Left lung (tissue), 14 donors: Measurements from ENCODE around the gene AQP3. TPM values are rescaled to one million over a fixed set of nuclear protein-coding genes. Genes with fewer than 3 reads are reported as not detected.
"Not testable (repeated sequence)": the region's sequence is repeated elsewhere in the genome, so short reads cannot be mapped to it uniquely, and the experiment has no call there.

ENCODE experiments used
- ATAC-seq: fragments of 200-7000 bp; cut with Tn5 transposase; one replicate; pipeline ENCODE4 v1.9.1; 2020; ENCODE audit warnings: moderate library complexity
- DNase-seq, 4 donors: peaks; one replicate each; pipeline ENCODE4 v3.0.0-alpha.2; 2013 to 2020
- H3K27ac ChIP-seq, 2 donors: fragments of 200-600 bp; sonication (generic) in 1 of 2; one replicate each; pipeline versions ENCODE4 v1.5.0 to v1.8.0; 2020 to 2021
- H3K27me3 ChIP-seq, 2 donors: fragments of 200-600 bp; sonication (generic) in 1 of 2; one replicate each; pipeline versions ENCODE4 v1.5.0 to v1.8.0; 2020 to 2021
- H3K36me3 ChIP-seq, 2 donors: fragments of 200-600 bp; sonication (generic) in 1 of 2; one replicate each; pipeline versions ENCODE4 v1.5.0 to v1.8.0; 2020 to 2021
- H3K4me1 ChIP-seq, 2 donors: fragments of 200-600 bp; one replicate each; pipeline ENCODE4 v1.8.0; 2021
- H3K4me3 ChIP-seq, 2 donors: fragments of 200-600 bp; sonication (generic) in 1 of 2; one replicate each; pipeline versions ENCODE4 v1.5.0 to v1.8.0; 2020 to 2021; ENCODE audit warnings: mild to moderate bottlenecking in 1 of 2
- H3K9me3 ChIP-seq, 2 donors: fragments of 200-600 bp; sonication (generic) in 1 of 2; one replicate each; pipeline versions ENCODE4 v1.5.0 to v1.8.0; 2020 to 2021
- intact Hi-C, 2 donors: fragments of 100-400 bp; cut with DNase I; formaldehyde crosslinking; loops; one replicate each; pipeline versions ENCODE4 v1.11.2 to v1.14.2; 2022
- long read RNA-seq, 12 donors: library from polyadenylated mRNA in 2 of 12; unstranded in 2 of 12; transcript quantifications; one replicate each; pipeline ENCODE4 v2.0.0 and lab custom pipeline, GENCODE V29; 2019 to 2026
- polyA plus RNA-seq, 6 donors: library from polyadenylated mRNA; unstranded; fragments of 120-200 nt; gene quantifications; one replicate each; pipeline ENCODE4 v1.2.1, GENCODE V29; 2013; ENCODE audit not compliant: insufficient read length in 6 of 6
- total RNA-seq, 2 donors: library from RNA; stranded (reverse); fragmentation: NEBNext Ultra II Directional; extraction: Animal tissue kit (Norgen Biotek cat#: 25700); gene quantifications; one replicate each; pipeline ENCODE4 v1.2.1, GENCODE V29; 2021
- TF ChIP-seq, protein P1 (sequence below), 2 donors: fragments of 200-600 bp; sonication (generic) in 1 of 2; IDR thresholded peaks; one replicate each; pipeline versions ENCODE4 v1.5.0 to v1.8.0; 2021; ENCODE audit warnings: antibody characterized with exemption in 2 of 2
- donor health status: DM: no; HTN: yes; CAD: no.
- donor health status: DM: no; HTN: no; CAD: no.

Gene AQP3
- 100 to 1,000 TPM; 231 to 265 TPM for total RNA-seq
- polyA plus RNA-seq, result 10 to 100 TPM in 5 of 6 donors, 1 to 10 TPM in 1; 8.0 to 31.5 (median 22.6) TPM
- long read RNA-seq, donor 1, transcript AQP3-201 (6 exons, 1,871 nt), result major isoform, 41 of 43 reads
- long read RNA-seq, donor 1, partial matches to known transcripts, result 0 of 43 reads
- long read RNA-seq, donor 1, other reads (novel, unspliced or antisense), result 0 of 43 reads
- long read RNA-seq, donor 2, transcript AQP3-201 (6 exons, 1,871 nt), result major isoform, 9 of 10 reads
- long read RNA-seq, donor 2, partial matches to known transcripts, result 0 of 10 reads
- long read RNA-seq, donor 2, other reads (novel, unspliced or antisense), result 0 of 10 reads
- long read RNA-seq, donor 3, partial matches to known transcripts, result 0 of 3 reads
- long read RNA-seq, donor 3, other reads (novel, unspliced or antisense), result 0 of 3 reads
- long read RNA-seq, donor 4, transcript AQP3-201 (6 exons, 1,871 nt), result major isoform, 144 of 158 reads
- long read RNA-seq, donor 4, partial matches to known transcripts, result 4 of 158 reads
- long read RNA-seq, donor 4, other reads (novel, unspliced or antisense), result 8 of 158 reads
- long read RNA-seq, donor 5, transcript AQP3-201 (6 exons, 1,871 nt), result major isoform, 27 of 28 reads
- long read RNA-seq, donor 5, partial matches to known transcripts, result 0 of 28 reads
- long read RNA-seq, donor 5, other reads (novel, unspliced or antisense), result 0 of 28 reads
- long read RNA-seq, donor 6, transcript AQP3-201 (6 exons, 1,871 nt), result major isoform, 6 of 6 reads
- long read RNA-seq, donor 6, partial matches to known transcripts, result 0 of 6 reads
- long read RNA-seq, donor 6, other reads (novel, unspliced or antisense), result 0 of 6 reads
- long read RNA-seq, donor 7, partial matches to known transcripts, result 0 of 4 reads
- long read RNA-seq, donor 7, other reads (novel, unspliced or antisense), result 0 of 4 reads
- long read RNA-seq, donor 8, transcript AQP3-201 (6 exons, 1,871 nt), result major isoform, 9 of 10 reads
- long read RNA-seq, donor 8, partial matches to known transcripts, result 0 of 10 reads
- long read RNA-seq, donor 8, other reads (novel, unspliced or antisense), result 0 of 10 reads
- long read RNA-seq, donor 9, result 0 reads
- long read RNA-seq, donor 10, transcript AQP3-201 (6 exons, 1,871 nt), result major isoform, 32 of 33 reads
- long read RNA-seq, donor 10, partial matches to known transcripts, result 0 of 33 reads
- long read RNA-seq, donor 10, other reads (novel, unspliced or antisense), result 1 of 33 reads
- long read RNA-seq, donor 11, result 0 reads
- long read RNA-seq, donor 12, transcript AQP3-201 (6 exons, 1,871 nt), result major isoform, 19 of 20 reads
- long read RNA-seq, donor 12, partial matches to known transcripts, result 0 of 20 reads
- long read RNA-seq, donor 12, other reads (novel, unspliced or antisense), result 0 of 20 reads

DNA sequence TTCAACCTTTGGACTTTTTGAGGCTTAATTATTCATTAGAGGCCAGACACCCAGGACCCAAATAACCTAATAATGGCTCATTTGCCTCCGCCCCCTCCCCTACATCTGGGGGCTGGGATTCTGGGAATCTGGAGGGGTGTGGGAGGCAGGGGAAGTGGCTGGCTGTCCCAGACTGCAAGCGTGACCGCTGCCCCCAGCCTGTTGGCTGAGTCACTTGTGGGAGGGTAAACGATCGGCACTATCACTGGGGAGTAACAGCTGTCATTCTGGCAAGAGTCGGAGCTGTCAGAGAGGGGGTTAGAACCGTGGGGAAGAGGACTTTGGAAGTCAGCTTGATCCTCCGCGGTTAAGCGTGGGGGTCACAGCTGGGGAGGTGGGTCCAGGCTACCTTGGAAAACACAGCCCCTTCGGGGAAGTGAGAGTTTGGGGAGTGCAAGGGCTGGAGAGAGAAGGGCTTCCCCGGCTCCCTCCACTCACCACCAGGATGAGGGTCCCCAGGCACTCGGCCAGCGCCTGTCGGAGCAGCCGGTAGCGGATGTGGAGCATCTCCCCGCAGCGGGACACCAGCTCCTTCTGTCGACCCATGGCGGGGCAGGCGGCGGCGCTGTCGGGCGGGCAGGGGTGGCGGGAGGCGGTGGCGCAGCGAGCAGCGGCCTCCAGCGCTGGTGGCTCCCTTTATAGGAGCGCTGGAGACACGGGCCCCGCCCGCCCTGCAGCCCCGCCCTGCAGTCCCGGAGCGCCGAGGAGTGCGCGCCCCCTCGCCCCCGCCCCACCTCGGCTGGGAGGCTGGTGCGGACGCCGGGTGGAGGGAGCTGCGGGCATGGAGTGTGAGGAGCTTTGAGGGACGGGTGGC, at the start of gene AQP3:
TSS of gene AQP3 (minus strand) at position 648 of the 853 bp plus-strand sequence. CDS start at position 585, 63 bp downstream.
- H3K4me1 ChIP-seq, result peaks cover 10 to 28% of the 10 kb centered on the region in 2 donors
- peak; percentile 85 for ATAC-seq
- H3K36me3 ChIP-seq, result peaks cover 0 to 11% of the 10 kb centered on the region in 2 donors
- peak in 3 of 4 donors; percentile 68 to 92 (median 77) for DNase-seq
- H3K27ac ChIP-seq, result peak within 1 kb of the TSS; percentile 73 to 81
- TF ChIP-seq, protein P1, sequence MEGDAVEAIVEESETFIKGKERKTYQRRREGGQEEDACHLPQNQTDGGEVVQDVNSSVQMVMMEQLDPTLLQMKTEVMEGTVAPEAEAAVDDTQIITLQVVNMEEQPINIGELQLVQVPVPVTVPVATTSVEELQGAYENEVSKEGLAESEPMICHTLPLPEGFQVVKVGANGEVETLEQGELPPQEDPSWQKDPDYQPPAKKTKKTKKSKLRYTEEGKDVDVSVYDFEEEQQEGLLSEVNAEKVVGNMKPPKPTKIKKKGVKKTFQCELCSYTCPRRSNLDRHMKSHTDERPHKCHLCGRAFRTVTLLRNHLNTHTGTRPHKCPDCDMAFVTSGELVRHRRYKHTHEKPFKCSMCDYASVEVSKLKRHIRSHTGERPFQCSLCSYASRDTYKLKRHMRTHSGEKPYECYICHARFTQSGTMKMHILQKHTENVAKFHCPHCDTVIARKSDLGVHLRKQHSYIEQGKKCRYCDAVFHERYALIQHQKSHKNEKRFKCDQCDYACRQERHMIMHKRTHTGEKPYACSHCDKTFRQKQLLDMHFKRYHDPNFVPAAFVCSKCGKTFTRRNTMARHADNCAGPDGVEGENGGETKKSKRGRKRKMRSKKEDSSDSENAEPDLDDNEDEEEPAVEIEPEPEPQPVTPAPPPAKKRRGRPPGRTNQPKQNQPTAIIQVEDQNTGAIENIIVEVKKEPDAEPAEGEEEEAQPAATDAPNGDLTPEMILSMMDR (IDR thresholded peaks at IDR 0.05), result peak; percentile 13 to 15
- H3K4me3 ChIP-seq, result peak within 1 kb of the TSS; percentile 45 to 46
- H3K27me3 ChIP-seq, result peaks cover 0 to 18% of the 10 kb centered on the region in 2 donors
- intact Hi-C loops, result no loop called here
- no peaks in the 10 kb centered on the region for H3K9me3 ChIP-seq

DNA sequence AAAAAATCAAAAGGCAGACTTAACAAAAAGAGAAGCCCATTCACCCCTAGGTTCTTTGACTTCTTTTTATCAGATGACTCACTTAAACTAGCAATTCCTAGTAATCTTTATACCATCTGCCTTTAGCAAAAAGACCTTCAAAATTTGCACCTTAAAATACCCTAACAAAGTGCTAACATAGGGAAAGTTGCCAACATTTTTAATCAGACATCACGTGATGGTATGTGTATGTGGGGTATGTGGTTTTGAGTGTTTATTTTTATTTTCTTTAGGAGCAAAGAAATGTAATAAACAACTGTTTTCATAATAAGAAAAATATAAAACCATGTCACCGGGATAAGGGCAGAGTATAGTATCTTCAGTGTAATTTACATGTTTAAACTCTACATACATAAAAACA, 46.4 kb upstream of the AQP3 start:
- DNase-seq, H3K4me3 ChIP-seq, H3K4me1 ChIP-seq, ATAC-seq, H3K9me3 ChIP-seq, intact Hi-C loops, H3K27ac ChIP-seq, H3K36me3 ChIP-seq, H3K27me3 ChIP-seq: not testable (repeated sequence)

DNA sequence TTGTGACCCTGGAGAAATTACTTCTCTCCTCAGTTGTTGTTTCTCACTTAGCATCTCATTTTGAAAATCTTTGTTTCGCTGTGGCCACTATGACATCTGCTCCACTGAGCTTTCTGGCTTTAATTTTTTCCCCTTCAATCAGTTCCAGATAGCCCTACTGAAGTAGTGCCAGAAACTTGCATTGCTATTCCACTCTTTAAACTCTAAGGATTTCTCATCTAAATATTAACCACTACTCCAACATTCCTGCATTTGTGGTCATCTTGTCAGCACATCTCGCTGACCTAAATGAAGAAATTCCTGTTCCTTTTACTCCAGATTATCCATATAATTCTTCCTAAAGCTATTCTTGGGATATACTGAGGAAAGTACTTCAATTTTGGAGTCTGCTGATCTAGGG, 41.7 kb upstream of the AQP3 start:
- H3K4me1 ChIP-seq, result no peaks in the 10 kb centered on the region
- H3K27me3 ChIP-seq, result no peaks in the 10 kb centered on the region
- no peaks in the 10 kb centered on the region for H3K36me3 ChIP-seq
- DNase-seq, result no peak
- no peak overlapping the region for H3K4me3 ChIP-seq
- H3K9me3 ChIP-seq, result no peaks in the 10 kb centered on the region
- intact Hi-C loops, result no loop called here
- H3K27ac ChIP-seq, result no peak overlapping the region
- ATAC-seq, result no peak
- TF ChIP-seq, protein P1 (IDR thresholded peaks at IDR 0.05), result no peak

DNA sequence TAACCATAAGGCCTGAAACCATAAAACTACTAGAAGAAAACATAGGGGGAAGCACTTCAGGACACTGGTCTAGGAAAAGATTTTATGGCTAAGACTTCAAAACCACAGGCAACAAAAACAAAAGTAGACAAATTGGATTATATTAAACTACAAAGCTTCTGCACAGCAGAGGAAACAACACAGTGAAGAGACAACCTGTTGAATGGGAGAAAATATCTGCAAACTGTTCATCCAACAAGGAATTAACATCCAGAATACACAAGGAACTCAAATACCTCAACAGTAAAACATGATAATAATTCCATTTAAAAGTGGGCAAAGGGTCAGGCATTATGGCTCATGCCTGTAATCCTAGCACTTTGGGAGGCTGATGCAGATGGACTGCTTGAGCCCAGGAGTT, 37.9 kb upstream of the AQP3 start:
- intact Hi-C loops, H3K27ac ChIP-seq: not testable (repeated sequence)

DNA sequence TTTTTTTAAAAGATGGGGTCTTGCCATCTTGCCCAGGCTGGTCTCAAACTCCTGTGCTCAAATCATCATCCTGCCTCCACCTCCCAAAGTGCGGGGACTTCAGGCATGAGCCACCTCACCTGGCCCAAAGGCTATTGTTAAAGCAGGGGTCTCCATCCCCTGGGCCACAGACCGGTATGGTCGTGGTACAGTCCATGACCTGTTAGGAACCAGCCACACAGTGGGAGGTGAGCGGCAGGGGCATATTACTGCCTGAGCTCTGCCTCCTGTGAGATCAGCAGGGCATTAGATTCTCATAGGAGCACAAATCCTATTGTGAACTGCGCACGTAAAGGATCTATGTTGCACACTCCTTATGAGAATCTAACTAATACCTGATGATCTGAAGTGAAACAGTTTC, 33.6 kb upstream of the AQP3 start:
- Histone ChIP-seq H3K9me3 (no peaks in the 10 kb centered on the region), H3K4me1 (no peaks in the 10 kb centered on the region), H3K27me3 (no peaks in the 10 kb centered on the region), H3K4me3 (no peak overlapping the region), H3K36me3 (no peaks in the 10 kb centered on the region), H3K27ac (no peak overlapping the region)
- ATAC-seq (no peak), DNase-seq (no peak)
- TF ChIP-seq, protein P1 (IDR thresholded peaks at IDR 0.05), result no peak
- intact Hi-C loops, result no loop called here

More for the DNA sequence above, 37.9 kb upstream of the AQP3 start:
- H3K4me3 ChIP-seq, DNase-seq, H3K9me3 ChIP-seq, ATAC-seq, H3K36me3 ChIP-seq, H3K4me1 ChIP-seq, H3K27me3 ChIP-seq: not testable (repeated sequence)
